ENCODE data around the gene CFAP54. TPM values are rescaled to one million over a fixed set of nuclear protein-coding genes. Genes with fewer than 3 reads are reported as not detected.

CFAP54 gene
- polyA plus RNA-seq, 1 donor from 2014 or later, result 1.1 TPM

GRCh38 chr12:96810057-96810456 is 320.7 kb downstream of the CFAP54 start:
- no peak overlapping the region for H3K27ac ChIP-seq (ENCODE audit: low read length)

DNA sequence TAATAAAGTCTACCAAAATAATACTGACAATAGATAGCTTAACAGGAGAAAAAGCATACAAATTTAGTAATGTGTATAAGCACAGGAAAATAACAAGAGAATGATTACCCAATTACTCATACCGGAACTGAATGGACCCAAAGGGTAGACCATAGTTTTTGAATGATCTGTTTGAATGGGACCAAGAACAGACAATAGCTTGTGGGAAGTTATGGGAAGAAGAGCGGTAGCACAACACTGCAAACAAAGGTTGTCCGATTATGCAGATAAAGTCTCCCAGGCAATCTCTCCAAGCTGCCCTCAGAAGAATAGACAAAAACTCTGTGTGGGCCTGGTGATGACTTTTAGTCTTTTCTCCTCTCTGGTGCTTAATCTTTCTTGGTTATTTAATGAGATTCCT is 321.1 kb downstream of the CFAP54 start:
- Histone ChIP-seq H3K4me3 (ENCODE audit: low read length) (no peak overlapping the region), H3K36me3 (ENCODE audit: insufficient read depth, low read length) (no peaks in the 10 kb centered on the region), H3K4me2 (ENCODE audit: low read length) (no peak overlapping the region), H3K27ac (ENCODE audit: low read length) (no peak overlapping the region), H3K9ac (ENCODE audit: low read length) (no peak overlapping the region), H4K20me1 (ENCODE audit: insufficient read depth) (no peaks in the 10 kb centered on the region), H3F3A (ENCODE audit: insufficient read depth, low read length, poor library complexity, severe bottlenecking) (no peaks in the 10 kb centered on the region), H3K9me2 (ENCODE audit: insufficient read depth, low read length) (no peaks in the 10 kb centered on the region), H3K79me2 (replicated peaks; ENCODE audit: insufficient read depth, low read length) (no peaks in the 10 kb centered on the region), H3K9me3 (ENCODE audit: low read length) (no peaks in the 10 kb centered on the region), H3K27me3 (ENCODE audit: insufficient read depth, low read depth, low read length) (no peaks in the 10 kb centered on the region), H2AFZ (ENCODE audit: low read depth, low read length) (no peak overlapping the region)
- TF ChIP-seq, protein P1, sequence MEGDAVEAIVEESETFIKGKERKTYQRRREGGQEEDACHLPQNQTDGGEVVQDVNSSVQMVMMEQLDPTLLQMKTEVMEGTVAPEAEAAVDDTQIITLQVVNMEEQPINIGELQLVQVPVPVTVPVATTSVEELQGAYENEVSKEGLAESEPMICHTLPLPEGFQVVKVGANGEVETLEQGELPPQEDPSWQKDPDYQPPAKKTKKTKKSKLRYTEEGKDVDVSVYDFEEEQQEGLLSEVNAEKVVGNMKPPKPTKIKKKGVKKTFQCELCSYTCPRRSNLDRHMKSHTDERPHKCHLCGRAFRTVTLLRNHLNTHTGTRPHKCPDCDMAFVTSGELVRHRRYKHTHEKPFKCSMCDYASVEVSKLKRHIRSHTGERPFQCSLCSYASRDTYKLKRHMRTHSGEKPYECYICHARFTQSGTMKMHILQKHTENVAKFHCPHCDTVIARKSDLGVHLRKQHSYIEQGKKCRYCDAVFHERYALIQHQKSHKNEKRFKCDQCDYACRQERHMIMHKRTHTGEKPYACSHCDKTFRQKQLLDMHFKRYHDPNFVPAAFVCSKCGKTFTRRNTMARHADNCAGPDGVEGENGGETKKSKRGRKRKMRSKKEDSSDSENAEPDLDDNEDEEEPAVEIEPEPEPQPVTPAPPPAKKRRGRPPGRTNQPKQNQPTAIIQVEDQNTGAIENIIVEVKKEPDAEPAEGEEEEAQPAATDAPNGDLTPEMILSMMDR (IDR thresholded peaks at IDR 0.05; ENCODE audit: poor library complexity, severe bottlenecking), result no peak
- TF ChIP-seq, protein P2, sequence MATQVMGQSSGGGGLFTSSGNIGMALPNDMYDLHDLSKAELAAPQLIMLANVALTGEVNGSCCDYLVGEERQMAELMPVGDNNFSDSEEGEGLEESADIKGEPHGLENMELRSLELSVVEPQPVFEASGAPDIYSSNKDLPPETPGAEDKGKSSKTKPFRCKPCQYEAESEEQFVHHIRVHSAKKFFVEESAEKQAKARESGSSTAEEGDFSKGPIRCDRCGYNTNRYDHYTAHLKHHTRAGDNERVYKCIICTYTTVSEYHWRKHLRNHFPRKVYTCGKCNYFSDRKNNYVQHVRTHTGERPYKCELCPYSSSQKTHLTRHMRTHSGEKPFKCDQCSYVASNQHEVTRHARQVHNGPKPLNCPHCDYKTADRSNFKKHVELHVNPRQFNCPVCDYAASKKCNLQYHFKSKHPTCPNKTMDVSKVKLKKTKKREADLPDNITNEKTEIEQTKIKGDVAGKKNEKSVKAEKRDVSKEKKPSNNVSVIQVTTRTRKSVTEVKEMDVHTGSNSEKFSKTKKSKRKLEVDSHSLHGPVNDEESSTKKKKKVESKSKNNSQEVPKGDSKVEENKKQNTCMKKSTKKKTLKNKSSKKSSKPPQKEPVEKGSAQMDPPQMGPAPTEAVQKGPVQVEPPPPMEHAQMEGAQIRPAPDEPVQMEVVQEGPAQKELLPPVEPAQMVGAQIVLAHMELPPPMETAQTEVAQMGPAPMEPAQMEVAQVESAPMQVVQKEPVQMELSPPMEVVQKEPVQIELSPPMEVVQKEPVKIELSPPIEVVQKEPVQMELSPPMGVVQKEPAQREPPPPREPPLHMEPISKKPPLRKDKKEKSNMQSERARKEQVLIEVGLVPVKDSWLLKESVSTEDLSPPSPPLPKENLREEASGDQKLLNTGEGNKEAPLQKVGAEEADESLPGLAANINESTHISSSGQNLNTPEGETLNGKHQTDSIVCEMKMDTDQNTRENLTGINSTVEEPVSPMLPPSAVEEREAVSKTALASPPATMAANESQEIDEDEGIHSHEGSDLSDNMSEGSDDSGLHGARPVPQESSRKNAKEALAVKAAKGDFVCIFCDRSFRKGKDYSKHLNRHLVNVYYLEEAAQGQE (IDR thresholded peaks at IDR 0.05; ENCODE audit: borderline replicate concordance), result no peak
- no peak for TF ChIP-seq SMC3 (conservative IDR thresholded peaks at IDR 0.05; ENCODE audit: poor library complexity)
- TF ChIP-seq MXI1 (conservative IDR thresholded peaks at IDR 0.05; ENCODE audit: poor library complexity, severe bottlenecking), result no peak
- no peak for TF ChIP-seq EP300 (conservative IDR thresholded peaks at IDR 0.05; ENCODE audit: poor library complexity, severe bottlenecking)
- TF ChIP-seq POLR2AphosphoS5 (IDR thresholded peaks at IDR 0.05), result no peak

More at GRCh38 chr12:96810057-96810456, 320.7 kb downstream of the CFAP54 start:
- TF ChIP-seq EZH2 (IDR thresholded peaks at IDR 0.05; ENCODE audit: borderline replicate concordance, insufficient read depth, low read length, poor library complexity, severe bottlenecking) (no peak), POLR2AphosphoS5 (IDR thresholded peaks at IDR 0.05) (no peak), RAD21 (conservative IDR thresholded peaks at IDR 0.05) (no peak), TAF1 (IDR thresholded peaks at IDR 0.05; ENCODE audit: low read depth) (no peak), SMC3 (conservative IDR thresholded peaks at IDR 0.05; ENCODE audit: poor library complexity) (no peak)
- TF ChIP-seq, protein P1 (IDR thresholded peaks at IDR 0.05; ENCODE audit: poor library complexity, severe bottlenecking), result no peak
- TF ChIP-seq, protein P2 (IDR thresholded peaks at IDR 0.05; ENCODE audit: borderline replicate concordance), result no peak
- Histone ChIP-seq H3F3A (ENCODE audit: insufficient read depth, low read length, poor library complexity, severe bottlenecking) (no peaks in the 10 kb centered on the region), H3K9me3 (ENCODE audit: low read length) (no peaks in the 10 kb centered on the region), H3K9me2 (ENCODE audit: insufficient read depth, low read length) (no peaks in the 10 kb centered on the region), H3K4me2 (ENCODE audit: low read length) (no peak overlapping the region), H3K79me2 (replicated peaks; ENCODE audit: insufficient read depth, low read length) (no peaks in the 10 kb centered on the region), H4K20me1 (ENCODE audit: insufficient read depth) (no peaks in the 10 kb centered on the region), H3K4me3 (ENCODE audit: low read length) (no peak overlapping the region), H3K9ac (ENCODE audit: low read length) (no peak overlapping the region), H2AFZ (ENCODE audit: low read depth, low read length) (no peak overlapping the region), H3K27me3 (ENCODE audit: insufficient read depth, low read depth, low read length) (no peaks in the 10 kb centered on the region), H3K36me3 (ENCODE audit: insufficient read depth, low read length) (no peaks in the 10 kb centered on the region)

Measured in neural cell (in vitro differentiated cells).